HG02623 (cell line): ENCODE measurements around the gene RNU6-1.

ENCODE experiments used
- ATAC-seq: cut with Tn5 transposase; IDR thresholded peaks from one replicate; pipeline ENCODE4 v1.9.1; 2021; ENCODE audit warnings: moderate library complexity; ENCODE audit not compliant: unreplicated experiment

RNU6-1 gene

GRCh38 chr15:67834581-67835296 lies 5.1 kb downstream of the RNU6-1 start:
- no peak for ATAC-seq

- ATAC-seq, result no peak
Measured at GRCh38 chr15:67833710-67834511, 5.9 kb downstream of the RNU6-1 start.

- ATAC-seq, result no peak
Measured at GRCh38 chr15:67832897-67833709, 6.7 kb downstream of the RNU6-1 start.

DNA sequence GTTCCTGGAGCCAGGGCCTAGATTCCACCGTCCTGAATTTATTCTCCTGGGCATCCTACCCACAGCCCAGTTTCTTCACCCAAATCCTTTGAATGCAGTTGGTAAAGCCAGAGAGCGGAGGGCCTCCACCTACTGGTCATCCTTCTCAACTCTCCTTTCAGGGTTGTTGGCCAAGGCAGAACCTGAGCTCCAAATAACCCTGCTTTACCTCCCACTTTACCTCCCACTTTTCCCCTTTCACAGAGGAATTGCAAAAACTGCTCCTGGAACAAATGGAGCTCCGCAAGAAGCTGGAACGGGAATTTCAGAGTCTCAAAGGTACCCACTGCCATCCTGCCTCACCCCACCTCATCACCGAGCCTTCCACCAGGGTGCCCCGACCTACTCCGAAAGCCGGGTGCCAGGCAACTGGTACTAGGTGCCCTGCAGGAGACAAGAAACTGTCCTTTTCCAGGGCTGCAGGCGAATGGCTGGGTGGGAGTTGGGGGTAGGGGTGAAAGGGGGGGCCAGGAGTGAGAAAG lies 7.8 kb downstream of the RNU6-1 start:
- ATAC-seq, result no peak

- ATAC-seq, result no peak
Measured at GRCh38 chr15:67831363-67831762, 8.5 kb downstream of the RNU6-1 start.

- ATAC-seq, result no peak
Measured at GRCh38 chr15:67829647-67830504, 10.0 kb downstream of the RNU6-1 start.

GRCh38 chr15:67828969-67829646 lies 10.7 kb downstream of the RNU6-1 start:
- ATAC-seq, result no peak

- ATAC-seq, result no peak
Measured at GRCh38 chr15:67828278-67828968, 11.4 kb downstream of the RNU6-1 start.

DNA sequence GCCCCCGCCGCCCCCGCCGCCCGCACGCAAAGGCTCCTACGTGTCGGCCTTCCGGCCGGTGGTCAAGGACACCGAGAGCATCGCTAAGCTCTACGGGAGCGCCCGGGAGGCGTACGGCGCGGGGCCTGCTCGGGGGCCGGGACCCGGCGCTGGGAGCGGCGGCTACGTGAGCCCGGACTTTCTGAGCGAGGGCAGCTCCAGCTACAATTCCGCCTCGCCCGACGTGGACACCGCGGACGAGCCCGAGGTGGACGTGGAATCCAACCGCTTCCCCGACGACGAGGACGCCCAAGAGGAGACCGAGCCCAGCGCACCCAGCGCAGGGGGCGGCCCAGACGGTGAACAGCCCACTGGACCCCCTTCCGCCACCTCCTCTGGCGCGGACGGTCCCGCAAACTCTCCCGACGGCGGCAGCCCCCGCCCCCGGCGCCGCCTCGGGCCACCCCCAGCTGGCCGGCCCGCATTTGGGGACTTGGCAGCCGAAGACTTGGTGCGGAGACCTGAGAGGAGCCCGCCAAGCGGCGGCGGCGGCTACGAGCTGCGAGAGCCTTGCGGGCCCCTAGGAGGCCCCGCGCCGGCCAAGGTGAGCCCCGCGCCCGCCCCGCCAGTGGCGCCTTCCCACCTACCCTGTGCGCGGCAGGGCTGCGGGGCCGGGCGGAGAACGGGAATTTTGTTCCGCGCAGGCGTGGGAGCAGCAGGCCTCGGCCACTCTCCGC lies 12.1 kb downstream of the RNU6-1 start:
- ATAC-seq, result no peak

GRCh38 chr15:67826717-67827561 lies 12.9 kb downstream of the RNU6-1 start:
- ATAC-seq, result no peak

DNA sequence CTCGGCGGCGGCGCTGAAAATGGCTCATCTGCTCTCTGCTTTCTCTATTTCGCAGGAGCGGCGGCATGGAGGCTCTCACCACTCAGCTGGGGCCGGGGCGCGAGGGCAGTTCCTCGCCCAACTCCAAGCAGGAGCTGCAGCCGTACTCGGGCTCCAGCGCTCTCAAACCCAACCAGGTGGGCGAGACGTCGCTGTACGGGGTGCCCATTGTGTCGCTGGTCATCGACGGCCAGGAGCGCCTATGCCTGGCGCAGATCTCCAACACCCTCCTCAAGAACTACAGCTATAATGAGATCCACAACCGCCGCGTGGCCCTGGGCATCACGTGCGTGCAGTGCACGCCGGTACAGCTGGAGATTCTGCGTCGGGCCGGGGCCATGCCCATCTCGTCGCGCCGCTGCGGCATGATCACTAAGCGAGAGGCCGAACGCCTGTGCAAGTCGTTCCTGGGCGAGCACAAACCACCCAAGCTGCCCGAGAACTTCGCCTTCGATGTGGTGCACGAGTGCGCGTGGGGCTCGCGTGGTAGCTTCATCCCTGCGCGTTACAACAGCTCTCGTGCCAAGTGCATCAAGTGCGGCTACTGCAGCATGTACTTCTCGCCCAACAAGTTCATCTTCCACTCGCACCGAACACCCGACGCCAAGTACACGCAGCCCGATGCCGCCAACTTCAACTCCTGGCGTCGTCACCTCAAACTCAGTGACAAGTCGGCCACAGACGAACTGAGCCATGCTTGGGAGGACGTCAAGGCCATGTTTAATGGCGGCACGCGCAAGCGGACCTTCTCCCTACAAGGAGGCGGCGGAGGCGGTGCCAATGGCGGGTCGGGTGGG lies 13.7 kb downstream of the RNU6-1 start:
- no peak for ATAC-seq

GRCh38 chr15:67824976-67825880 lies 14.6 kb downstream of the RNU6-1 start, which contains the start of gene SKOR1:
SKOR1 (plus strand) TSS chr15:67825509; CDS start chr15:67825603, 94 bp downstream.
- ATAC-seq, result no peak

GRCh38 chr15:67824197-67824968 lies 15.5 kb downstream of the RNU6-1 start:
- no peak for ATAC-seq

DNA sequence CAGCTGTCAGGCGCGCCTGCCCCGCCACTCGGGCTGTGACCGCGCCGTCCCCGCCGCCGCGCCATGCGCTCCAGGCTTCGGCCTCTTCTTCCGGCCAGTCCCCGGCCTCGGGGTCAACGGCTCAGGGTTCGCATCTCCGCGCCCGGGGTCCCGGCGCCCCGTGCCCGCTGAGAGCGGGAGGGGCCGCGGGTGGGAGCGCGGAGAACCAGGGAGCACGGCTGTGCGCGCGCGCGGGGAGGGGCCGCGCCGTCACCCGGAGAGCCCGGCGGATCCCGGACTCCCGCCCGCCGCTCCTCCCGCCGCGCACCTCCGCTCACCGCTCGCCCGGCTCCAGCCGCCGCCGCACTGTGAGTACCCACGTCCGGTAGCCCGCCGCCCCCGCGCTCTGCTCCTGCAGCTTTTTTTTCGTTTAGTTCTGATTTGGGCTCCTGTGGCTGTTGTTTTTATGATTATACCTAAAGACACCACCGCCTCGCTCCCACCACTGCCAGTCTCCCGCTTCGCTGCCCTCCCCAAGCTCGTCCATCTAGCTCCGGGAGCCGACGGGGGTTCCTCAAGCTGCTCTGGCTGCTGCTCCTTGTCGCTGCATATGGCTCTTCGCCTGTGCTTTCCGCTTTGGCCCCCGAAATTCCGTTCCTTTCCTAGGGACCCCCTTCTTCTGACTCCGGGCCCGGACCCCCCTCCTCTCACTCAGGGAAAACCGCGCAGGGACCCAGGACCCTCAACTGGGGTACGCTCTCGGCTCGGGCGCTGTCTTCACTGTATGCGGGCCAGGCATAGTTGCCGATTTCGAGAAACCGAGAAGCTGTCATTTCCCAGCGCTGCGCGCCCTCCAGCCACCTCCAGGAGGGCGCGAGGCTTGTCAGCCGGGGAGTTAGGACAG lies 16.3 kb downstream of the RNU6-1 start:
- no peak for ATAC-seq
